Tibial nerve (tissue), 4 donors: Measurements from ENCODE around the gene SEPTIN8.

Source experiments
- CTCF ChIP-seq, 5 experiments: fragments of 200-600 bp in 3 of 5; fragments of 450-650 bp in 2 of 5; sonication (generic) in 3 of 5; IDR thresholded peaks; one replicate each; pipeline ENCODE4 v1.5.1; 2016 to 2019; ENCODE audit warnings: antibody characterized with exemption in 5 of 5, mild to moderate bottlenecking in 3 of 5, moderate library complexity in 2 of 5
- EP300 ChIP-seq, 2 donors: sonication (generic); formaldehyde crosslinking; IDR thresholded peaks; one replicate each; pipeline ENCODE4 v1.6.1; 2017; ENCODE audit warnings: antibody characterized with exemption in 2 of 2, mild to moderate bottlenecking in 1 of 2
- POLR2A ChIP-seq, 2 donors: fragments of 450-650 bp; IDR thresholded peaks; one replicate each; pipeline ENCODE4 v1.6.1; 2017; ENCODE audit warnings: antibody characterized with exemption in 2 of 2, mild to moderate bottlenecking in 2 of 2, moderate library complexity in 2 of 2

GRCh38 chr5:132819468-132819867 is 42.4 kb upstream of the SEPTIN8 start:
- TF ChIP-seq CTCF (IDR thresholded peaks at IDR 0.05) = no peak
- TF ChIP-seq POLR2A (IDR thresholded peaks at IDR 0.05) = no peak
- no peak for TF ChIP-seq EP300 (IDR thresholded peaks at IDR 0.05)
